GM23248 (cell line): ENCODE measurements around the gene PHLPP1. TPM values are rescaled to one million over a fixed set of nuclear protein-coding genes. Genes with fewer than 3 reads are reported as not detected.

Source experiments
- DNase-seq: peaks from one replicate; pipeline ENCODE4 v3.0.0-alpha.2; 2015
- H2AFZ ChIP-seq: fragments of 200-600 bp; sonication (generic); 2 replicates; pipeline ENCODE4 v1.6.1; 2016; ENCODE audit warnings: antibody characterized with exemption
- H3F3A ChIP-seq: fragments of 200-600 bp; sonication (generic); 2 replicates; pipeline ENCODE4 v1.6.1; 2016; ENCODE audit warnings: mild to moderate bottlenecking, antibody characterized with exemption, mixed run types; ENCODE audit not compliant: insufficient read depth
- H3K27ac ChIP-seq: fragments of 200-600 bp; sonication (generic); 2 replicates; pipeline ENCODE4 v1.5.1; 2016; ENCODE audit warnings: mild to moderate bottlenecking
- H3K27me3 ChIP-seq: fragments of 200-600 bp; sonication (generic); replicated peaks from 2 replicates; pipeline ENCODE4 v1.6.1; 2016; ENCODE audit warnings: mild to moderate bottlenecking; ENCODE audit not compliant: insufficient read depth
- H3K36me3 ChIP-seq: fragments of 200-600 bp; sonication (generic); 2 replicates; pipeline ENCODE4 v1.6.1; 2016; ENCODE audit warnings: low read depth, mild to moderate bottlenecking
- H3K4me1 ChIP-seq: fragments of 200-600 bp; sonication (generic); 2 replicates; pipeline ENCODE4 v1.6.1; 2016; ENCODE audit warnings: mild to moderate bottlenecking; ENCODE audit not compliant: insufficient read depth
- H3K4me2 ChIP-seq: fragments of 200-600 bp; sonication (generic); one replicate; pipeline ENCODE4 v1.6.1; 2016; ENCODE audit warnings: mild to moderate bottlenecking; ENCODE audit not compliant: unreplicated experiment
- H3K4me3 ChIP-seq: fragments of 200-600 bp; sonication (generic); 2 replicates; pipeline ENCODE4 v1.5.1; 2016; ENCODE audit warnings: mild to moderate bottlenecking
- H3K79me2 ChIP-seq: fragments of 200-600 bp; sonication (generic); 2 replicates; pipeline ENCODE4 v1.6.1; 2016; ENCODE audit warnings: mild to moderate bottlenecking; ENCODE audit not compliant: insufficient read depth
- H3K9ac ChIP-seq: fragments of 200-600 bp; sonication (generic); 2 replicates; pipeline ENCODE4 v1.6.1; 2016; ENCODE audit warnings: mild to moderate bottlenecking
- H3K9me2 ChIP-seq: fragments of 200-600 bp; sonication (generic); 2 replicates; pipeline ENCODE4 v1.6.1; 2016; ENCODE audit warnings: mixed run types, mild to moderate bottlenecking, moderate library complexity; ENCODE audit not compliant: insufficient read depth
- H3K9me3 ChIP-seq: fragments of 200-600 bp; sonication (generic); one replicate; pipeline ENCODE4 v1.6.1; 2017; ENCODE audit warnings: low read depth
- H4K20me1 ChIP-seq: fragments of 200-600 bp; sonication (generic); 2 replicates; pipeline ENCODE4 v1.6.0; 2016; ENCODE audit not compliant: insufficient read depth
- EZH2 ChIP-seq: fragments of 200-600 bp; sonication (generic); IDR thresholded peaks from 2 replicates; pipeline ENCODE4 v1.6.1; 2018; ENCODE audit warnings: antibody characterized with exemption, mild to moderate bottlenecking; ENCODE audit not compliant: insufficient read depth, poor library complexity, severe bottlenecking
- EZH2phosphoT487 ChIP-seq: fragments of 200-600 bp; sonication (generic); IDR thresholded peaks from 2 replicates; pipeline ENCODE4 v1.6.1; 2018; ENCODE audit warnings: antibody characterized with exemption, moderate library complexity, mild to moderate bottlenecking, low read depth; ENCODE audit not compliant: insufficient read depth
- WGBS, 2 experiments: methylation state at CpG; one replicate each; pipeline ENCODE4 v1.1.6; 2015 to 2017; ENCODE audit warnings: low lambda C conversion rate in 2 of 2, low coverage in 1 of 2; ENCODE audit errors: missing lambda C conversion rate in 2 of 2; 5-methylcytosine and 5-hydroxymethylcytosine counted together
- in situ Hi-C: fragments of 300-500 bp; cut with MboI; formaldehyde crosslinking; loops from 2 replicates; pipeline ENCODE4 v1.15.0; 2020
- polyA plus RNA-seq: library from polyadenylated mRNA; unstranded; fragments of >200 nt; fragmentation: Nextera tagmentation; extraction: Ambion mirVana; gene quantifications from 2 replicates; pipeline ENCODE4 v1.2.1, GENCODE V29; 2016
- total RNA-seq: library from RNA; depleted of rRNA; stranded (reverse); fragments of >200 nt; shearing (Covaris generic); gene quantifications from 2 replicates; pipeline ENCODE4 v1.2.3, GENCODE V29; 2014

PHLPP1 gene
- total and polyA plus RNA-seq, 2 experiments from 2014 or later: 1.1 to 6.8 TPM

GRCh38 chr18:62768558-62768943 lies 53.2 kb downstream of the PHLPP1 start:
- Histone ChIP-seq H3K36me3 (no peaks in the 10 kb centered on the region), H3K79me2 (peaks cover 38% of the 10 kb centered on the region), H3K27me3 (no peaks in the 10 kb centered on the region), H3K9ac (no peak overlapping the region), H3K4me3 (no peak overlapping the region), H3K9me2 (no peaks in the 10 kb centered on the region), H3K9me3 (no peaks in the 10 kb centered on the region), H2AFZ (no peak overlapping the region), H3K4me2 (no peak overlapping the region), H3K4me1 (peaks cover 33% of the 10 kb centered on the region), H4K20me1 (no peaks in the 10 kb centered on the region), H3K27ac (no peak overlapping the region), H3F3A (no peaks in the 10 kb centered on the region)
- no peak for DNase-seq
- no peak for TF ChIP-seq EZH2
- no peak for TF ChIP-seq EZH2phosphoT487
- WGBS, 2 experiments: 58 to 68% methylated on average over 2 of the region's 2 CpGs
- in situ Hi-C loops: no loop called here

DNA sequence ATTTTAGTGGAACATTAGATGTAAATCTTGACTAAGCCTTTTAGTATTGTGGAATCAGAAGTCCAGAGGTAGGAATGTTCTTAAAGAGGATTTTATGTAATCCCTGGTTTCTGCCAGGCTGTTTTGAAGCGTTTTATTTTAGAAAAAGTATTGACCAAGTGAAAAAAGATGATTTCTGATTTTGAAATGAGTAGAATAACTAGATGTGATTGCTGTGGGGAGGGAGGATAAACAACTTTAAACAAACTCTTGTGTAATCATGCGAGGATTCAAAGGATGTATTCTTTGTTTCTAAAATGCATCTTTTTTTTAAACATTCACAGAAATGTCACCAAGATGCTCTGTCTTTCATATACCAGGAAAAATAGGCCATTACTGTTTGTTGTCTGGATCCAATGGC lies 53.9 kb downstream of the PHLPP1 start:
- Histone ChIP-seq H3K79me2 (peaks cover 44% of the 10 kb centered on the region), H3K27me3 (no peaks in the 10 kb centered on the region), H3K36me3 (no peaks in the 10 kb centered on the region), H3F3A (no peaks in the 10 kb centered on the region), H3K9me2 (no peaks in the 10 kb centered on the region), H3K4me2 (peak overlapping the region; percentile 6), H4K20me1 (no peaks in the 10 kb centered on the region), H2AFZ (no peak overlapping the region), H3K9ac (no peak overlapping the region), H3K27ac (no peak overlapping the region), H3K4me1 (peaks cover 33% of the 10 kb centered on the region), H3K4me3 (no peak overlapping the region), H3K9me3 (no peaks in the 10 kb centered on the region)
- WGBS, 2 experiments: 56 to 59% methylated on average over 2 of the region's 2 CpGs
- in situ Hi-C loops: no loop called here
- no peak for DNase-seq
- TF ChIP-seq EZH2phosphoT487 (no peak), EZH2 (no peak)

GRCh38 chr18:62771494-62772270 lies 56.3 kb downstream of the PHLPP1 start:
- Histone ChIP-seq H3K27me3 (no peaks in the 10 kb centered on the region), H3K4me3 (no peak overlapping the region), H3F3A (no peaks in the 10 kb centered on the region), H3K4me1 (peaks cover 33% of the 10 kb centered on the region), H3K36me3 (no peaks in the 10 kb centered on the region), H3K4me2 (no peak overlapping the region), H3K9ac (no peak overlapping the region), H3K9me3 (no peaks in the 10 kb centered on the region), H3K79me2 (peaks cover 51% of the 10 kb centered on the region), H3K9me2 (no peaks in the 10 kb centered on the region), H2AFZ (no peak overlapping the region), H3K27ac (no peak overlapping the region), H4K20me1 (no peaks in the 10 kb centered on the region)
- TF ChIP-seq EZH2 (no peak), EZH2phosphoT487 (no peak)
- in situ Hi-C loops: no loop called here
- no peak for DNase-seq
- 89 to 92% methylated on average over 4 of the region's 4 CpGs for WGBS, 2 experiments

GRCh38 chr18:62772860-62773584 lies 57.7 kb downstream of the PHLPP1 start:
- Histone ChIP-seq H3K9me2 (0 out of 2 replicates have a peak, but pooled peaks cover 4% of the 10 kb centered on the region), H3K4me2 (no peak overlapping the region), H3K27ac (no peak overlapping the region), H4K20me1 (no peaks in the 10 kb centered on the region), H3K4me1 (peaks cover 26% of the 10 kb centered on the region), H2AFZ (no peak overlapping the region), H3F3A (no peaks in the 10 kb centered on the region), H3K36me3 (no peaks in the 10 kb centered on the region), H3K27me3 (no peaks in the 10 kb centered on the region), H3K9me3 (no peaks in the 10 kb centered on the region), H3K4me3 (no peak overlapping the region), H3K79me2 (peaks cover 63% of the 10 kb centered on the region), H3K9ac (no peak overlapping the region)
- TF ChIP-seq EZH2: no peak
- TF ChIP-seq EZH2phosphoT487: no peak
- DNase-seq: no peak
- WGBS, 2 experiments: 82 to 87% methylated on average over 2 of the region's 2 CpGs
- in situ Hi-C loops: no loop called here
